Testis (tissue), 2 donors: ENCODE data around the gene AMBRA1.

ENCODE experiments used
- POLR2A ChIP-seq: fragments of 450-650 bp; IDR thresholded peaks from one replicate; pipeline ENCODE4 v1.6.1; 2017; ENCODE audit warnings: antibody characterized with exemption, mild to moderate bottlenecking, moderate library complexity
- TF ChIP-seq, protein P1 (sequence below), 3 experiments: fragments of 450-650 bp in 2 of 3; fragments of 200-600 bp in 1 of 3; sonication (generic) in 1 of 3; IDR thresholded peaks; one replicate each; pipeline ENCODE4 v1.5.1; 2016 to 2019; ENCODE audit warnings: antibody characterized with exemption in 3 of 3, mild to moderate bottlenecking in 2 of 3, moderate library complexity in 1 of 3

DNA sequence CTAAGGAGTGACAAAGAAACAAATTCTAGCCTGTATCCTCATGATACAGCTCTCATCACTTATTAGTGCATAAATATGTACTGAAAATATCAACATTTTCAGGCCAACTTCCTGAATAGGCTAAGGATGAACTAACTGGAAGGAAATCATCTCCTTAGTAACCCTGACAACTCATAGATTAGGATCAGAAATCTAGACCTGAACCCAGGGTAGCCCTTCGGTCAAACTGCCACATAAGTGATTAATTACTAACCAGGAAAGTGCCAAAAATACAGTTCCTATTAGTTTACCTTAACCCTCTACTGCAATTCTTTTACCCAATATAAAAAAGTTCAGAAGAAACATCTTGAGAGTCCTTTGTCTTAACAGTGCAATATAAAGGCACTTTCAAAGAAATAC, 40.0 kb downstream of the AMBRA1 start:
- no peak for TF ChIP-seq POLR2A
- TF ChIP-seq, protein P1, sequence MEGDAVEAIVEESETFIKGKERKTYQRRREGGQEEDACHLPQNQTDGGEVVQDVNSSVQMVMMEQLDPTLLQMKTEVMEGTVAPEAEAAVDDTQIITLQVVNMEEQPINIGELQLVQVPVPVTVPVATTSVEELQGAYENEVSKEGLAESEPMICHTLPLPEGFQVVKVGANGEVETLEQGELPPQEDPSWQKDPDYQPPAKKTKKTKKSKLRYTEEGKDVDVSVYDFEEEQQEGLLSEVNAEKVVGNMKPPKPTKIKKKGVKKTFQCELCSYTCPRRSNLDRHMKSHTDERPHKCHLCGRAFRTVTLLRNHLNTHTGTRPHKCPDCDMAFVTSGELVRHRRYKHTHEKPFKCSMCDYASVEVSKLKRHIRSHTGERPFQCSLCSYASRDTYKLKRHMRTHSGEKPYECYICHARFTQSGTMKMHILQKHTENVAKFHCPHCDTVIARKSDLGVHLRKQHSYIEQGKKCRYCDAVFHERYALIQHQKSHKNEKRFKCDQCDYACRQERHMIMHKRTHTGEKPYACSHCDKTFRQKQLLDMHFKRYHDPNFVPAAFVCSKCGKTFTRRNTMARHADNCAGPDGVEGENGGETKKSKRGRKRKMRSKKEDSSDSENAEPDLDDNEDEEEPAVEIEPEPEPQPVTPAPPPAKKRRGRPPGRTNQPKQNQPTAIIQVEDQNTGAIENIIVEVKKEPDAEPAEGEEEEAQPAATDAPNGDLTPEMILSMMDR (IDR thresholded peaks at IDR 0.05): no peak
